ENCODE measurements around the gene CNOT1.
A peak's percentile ranks its signal among the peaks of the same experiment; 100 is the strongest.
"Not testable (repeated sequence)": the region's sequence is repeated elsewhere in the genome, so short reads cannot be mapped to it uniquely, and the experiment has no call there.

CNOT1 gene

DNA sequence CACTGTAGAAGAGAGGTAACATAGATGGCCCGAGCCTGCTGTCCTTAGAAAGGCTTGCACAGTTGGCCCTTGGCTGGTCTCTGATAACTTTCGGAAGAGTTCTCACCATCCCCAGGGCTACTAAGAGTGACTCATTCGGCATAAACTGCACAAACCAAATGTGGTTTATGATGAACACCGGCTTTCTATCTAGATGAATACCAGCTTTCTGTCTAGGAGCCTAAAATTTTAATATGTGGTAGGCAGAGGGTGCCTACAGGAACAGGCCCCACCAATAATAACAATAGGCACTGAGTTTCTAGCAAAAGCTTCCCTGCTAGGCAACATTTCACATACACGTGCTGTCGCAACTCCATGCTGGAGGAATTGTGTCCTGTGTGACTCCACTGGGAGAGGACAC lies 15.4 kb downstream of the CNOT1 start:
- DNase-seq (no peak), ATAC-seq (no peak)
- no peak overlapping the region for H3K27ac Mint-ChIP-seq
- H3K4me3 Mint-ChIP-seq = no peak overlapping the region
- peaks cover 32% of the 10 kb centered on the region for H3K4me1 Mint-ChIP-seq
- no peaks in the 10 kb centered on the region for H3K9me3 Mint-ChIP-seq
- no peaks in the 10 kb centered on the region for H3K27me3 Mint-ChIP-seq

DNA sequence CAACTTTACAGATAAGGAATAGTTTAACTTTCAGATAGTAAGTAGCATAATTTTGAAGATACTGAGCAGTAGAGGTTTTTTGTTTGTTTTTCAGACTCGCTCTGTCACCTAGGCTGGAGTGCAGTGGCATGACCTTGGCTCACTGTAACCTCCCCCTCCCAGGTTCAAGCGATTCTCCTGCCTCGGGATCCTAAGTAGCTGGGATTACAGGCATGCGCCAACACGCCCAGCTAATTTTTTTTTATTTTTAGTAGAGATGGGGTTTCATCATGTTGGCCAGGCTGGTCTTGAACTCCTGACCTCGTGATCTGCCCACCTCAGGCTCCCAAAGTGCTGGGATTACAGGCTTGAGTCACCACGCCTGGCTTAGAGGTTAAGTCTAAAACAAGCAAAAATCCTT lies 16.7 kb downstream of the CNOT1 start:
- H3K4me3 Mint-ChIP-seq, DNase-seq, ATAC-seq, H3K9me3 Mint-ChIP-seq, H3K27ac Mint-ChIP-seq, H3K27me3 Mint-ChIP-seq: not testable (repeated sequence)
- peaks cover 40% of the 10 kb centered on the region for H3K4me1 Mint-ChIP-seq

DNA sequence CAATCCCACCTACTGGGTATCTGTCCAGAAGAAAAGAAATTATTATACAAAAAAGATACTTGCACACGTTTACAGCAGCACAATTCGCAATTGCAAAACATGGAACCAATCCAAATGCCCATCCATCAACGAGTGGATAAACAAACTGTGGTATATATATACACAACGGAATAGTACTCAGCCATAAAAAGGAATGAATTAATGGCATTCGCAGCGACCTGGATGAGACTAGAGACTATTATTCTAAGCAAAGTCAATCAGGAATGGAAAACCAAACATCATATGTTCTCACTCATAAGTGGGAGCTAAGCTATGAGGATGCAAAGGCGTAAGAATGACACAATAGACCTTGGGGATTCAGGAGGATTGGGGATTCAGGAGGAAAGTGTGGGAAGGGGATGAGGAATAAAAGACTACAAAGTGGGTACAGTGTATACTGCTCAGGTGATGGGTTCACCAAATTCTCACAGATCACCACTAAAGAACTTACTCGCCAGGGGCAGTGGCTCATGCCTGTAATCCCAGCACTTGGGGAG lies 21.0 kb downstream of the CNOT1 start:
- DNase-seq = no peak
- Mint-ChIP-seq H3K4me1 (peaks cover 30% of the 10 kb centered on the region), H3K27me3 (no peaks in the 10 kb centered on the region), H3K27ac (no peak overlapping the region), H3K4me3 (no peak overlapping the region), H3K9me3 (no peaks in the 10 kb centered on the region)
- no peak for ATAC-seq

GRCh38 chr16:58605562-58605961 lies 24.1 kb downstream of the CNOT1 start:
- DNase-seq = no peak
- H3K27me3 Mint-ChIP-seq = no peaks in the 10 kb centered on the region
- H3K4me3 Mint-ChIP-seq = no peak overlapping the region
- H3K4me1 Mint-ChIP-seq = peaks cover 37% of the 10 kb centered on the region
- H3K27ac Mint-ChIP-seq = no peak overlapping the region
- ATAC-seq = no peak
- H3K9me3 Mint-ChIP-seq = no peaks in the 10 kb centered on the region

DNA sequence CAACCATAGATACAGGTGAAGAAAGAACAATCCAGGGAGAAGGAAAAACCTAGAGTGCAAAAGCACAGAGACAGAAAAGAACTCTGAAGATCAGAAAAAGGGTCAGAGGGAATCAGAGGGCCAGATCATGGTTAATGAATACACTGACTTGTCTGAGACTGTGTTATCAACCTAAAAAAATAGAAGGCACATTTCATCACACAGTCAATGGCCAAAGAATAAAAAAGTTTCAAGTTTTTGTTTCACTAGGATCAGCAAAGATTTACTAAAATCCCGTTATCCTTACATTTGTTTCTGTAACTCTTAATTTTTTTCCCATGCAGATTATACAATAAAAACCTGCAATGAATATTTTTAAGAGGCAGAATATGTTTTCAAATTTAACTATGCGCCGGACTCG lies 38.5 kb downstream of the CNOT1 start:
- H3K27me3 Mint-ChIP-seq = no peaks in the 10 kb centered on the region
- peaks cover 11% of the 10 kb centered on the region for H3K4me1 Mint-ChIP-seq
- DNase-seq (no peak), ATAC-seq (no peak)
- H3K4me3 Mint-ChIP-seq = no peak overlapping the region
- no peak overlapping the region for H3K27ac Mint-ChIP-seq
- no peaks in the 10 kb centered on the region for H3K9me3 Mint-ChIP-seq

DNA sequence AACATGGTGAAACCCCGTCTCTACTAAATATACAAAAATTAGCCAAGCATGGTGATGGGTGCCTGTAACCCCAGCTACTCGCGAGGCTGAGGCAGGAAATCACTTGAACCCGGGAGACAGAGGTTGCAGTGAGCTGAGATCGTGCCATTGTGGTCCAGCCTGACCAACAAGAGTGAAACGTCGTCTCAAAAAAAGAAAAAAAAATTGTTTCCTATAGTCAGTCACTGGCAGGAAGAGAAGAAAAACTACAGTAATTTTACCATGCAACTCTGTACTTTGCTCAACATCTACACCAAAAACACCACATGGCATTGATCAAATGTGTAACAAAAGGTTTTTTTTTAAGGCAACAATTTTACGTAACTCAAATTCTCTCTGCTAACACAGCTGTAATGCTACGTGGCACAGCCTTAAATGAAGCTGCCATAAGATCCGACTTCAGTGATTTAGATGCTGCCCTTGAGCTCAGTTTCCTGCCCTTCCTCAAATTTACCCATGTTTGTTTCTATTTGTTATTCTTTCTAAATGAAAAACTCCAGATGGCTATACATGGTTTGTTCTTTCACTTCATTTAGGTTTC lies 40.2 kb downstream of the CNOT1 start:
- Mint-ChIP-seq H3K27ac (no peak overlapping the region), H3K4me3 (no peak overlapping the region), H3K9me3 (no peaks in the 10 kb centered on the region), H3K27me3 (no peaks in the 10 kb centered on the region), H3K4me1 (peaks cover 18% of the 10 kb centered on the region)
- no peak for DNase-seq
- ATAC-seq = no peak

DNA sequence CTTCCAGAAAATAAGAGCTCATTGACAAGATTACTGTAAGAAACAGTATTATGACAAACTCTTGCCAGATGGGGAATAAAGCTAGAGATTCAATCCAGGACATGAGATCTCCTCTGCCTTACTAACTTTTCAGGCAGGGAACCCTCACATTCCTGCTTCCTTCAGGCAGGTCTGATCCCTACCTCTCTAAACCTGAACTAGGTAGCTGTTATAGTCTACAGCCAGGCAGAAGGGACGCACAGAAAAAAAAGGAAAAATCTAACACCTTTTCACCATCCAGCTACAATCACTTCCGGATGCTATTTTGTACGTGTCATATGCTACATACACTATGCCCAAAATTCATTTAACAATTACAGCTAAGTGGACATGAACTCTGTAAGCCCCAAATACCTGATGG lies 41.2 kb downstream of the CNOT1 start:
- DNase-seq (no peak), ATAC-seq (no peak)
- Mint-ChIP-seq H3K27me3 (no peaks in the 10 kb centered on the region), H3K4me1 (peaks cover 18% of the 10 kb centered on the region), H3K27ac (no peak overlapping the region), H3K4me3 (no peak overlapping the region), H3K9me3 (no peaks in the 10 kb centered on the region)

GRCh38 chr16:58586340-58587030 lies 43.1 kb downstream of the CNOT1 start:
- Mint-ChIP-seq H3K27ac (no peak overlapping the region), H3K27me3 (no peaks in the 10 kb centered on the region), H3K4me3 (no peak overlapping the region), H3K4me1 (peaks cover 18% of the 10 kb centered on the region), H3K9me3 (no peaks in the 10 kb centered on the region)
- ATAC-seq (no peak), DNase-seq (no peak)

DNA sequence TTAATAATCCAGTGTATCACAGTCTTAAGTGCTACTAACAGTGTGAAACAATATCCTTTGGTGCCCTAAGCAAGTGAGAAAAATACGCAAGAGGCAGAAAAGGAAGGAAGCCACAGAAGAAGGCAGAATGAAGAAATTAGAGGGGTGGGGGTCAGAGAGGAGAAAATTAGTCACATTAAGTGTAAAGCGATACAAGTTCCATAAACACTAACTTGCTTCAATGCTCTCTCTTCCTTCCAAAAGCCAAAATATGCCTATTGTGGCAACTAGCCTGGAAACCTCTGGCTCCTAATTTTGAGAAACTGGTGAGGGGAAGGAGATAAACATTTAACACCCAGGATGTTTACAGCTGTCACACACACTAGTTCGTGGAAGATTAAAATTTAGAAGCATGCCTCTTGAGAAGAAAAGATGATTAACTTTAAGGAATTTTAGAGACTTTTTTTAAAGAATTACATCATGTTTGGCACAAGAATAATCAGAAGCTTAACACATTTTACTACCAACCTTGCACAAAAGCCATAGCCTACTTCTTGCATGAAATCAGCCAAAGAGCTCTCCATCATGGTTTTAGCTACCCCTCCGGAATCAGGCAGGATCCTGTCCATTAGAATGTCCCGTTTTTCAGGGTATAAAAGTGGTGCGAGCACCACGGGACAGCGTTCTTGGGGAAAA lies 44.7 kb downstream of the CNOT1 start:
- peaks cover 7% of the 10 kb centered on the region for H3K4me1 Mint-ChIP-seq
- ATAC-seq (no peak), DNase-seq (no peak)
- no peaks in the 10 kb centered on the region for H3K27me3 Mint-ChIP-seq
- no peak overlapping the region for H3K27ac Mint-ChIP-seq
- no peak overlapping the region for H3K4me3 Mint-ChIP-seq
- no peaks in the 10 kb centered on the region for H3K9me3 Mint-ChIP-seq

- no peak overlapping the region for H3K4me3 Mint-ChIP-seq
- H3K27ac Mint-ChIP-seq = peak overlapping the region in 1 of 2 donors; percentile 33
- no peak for ATAC-seq
- H3K9me3 Mint-ChIP-seq = no peaks in the 10 kb centered on the region
- H3K4me1 Mint-ChIP-seq = peaks cover 7% of the 10 kb centered on the region
- DNase-seq = no peak
- no peaks in the 10 kb centered on the region for H3K27me3 Mint-ChIP-seq
These were observed 46.5 kb downstream of the CNOT1 start for GRCh38 chr16:58582971-58583765.

DNA sequence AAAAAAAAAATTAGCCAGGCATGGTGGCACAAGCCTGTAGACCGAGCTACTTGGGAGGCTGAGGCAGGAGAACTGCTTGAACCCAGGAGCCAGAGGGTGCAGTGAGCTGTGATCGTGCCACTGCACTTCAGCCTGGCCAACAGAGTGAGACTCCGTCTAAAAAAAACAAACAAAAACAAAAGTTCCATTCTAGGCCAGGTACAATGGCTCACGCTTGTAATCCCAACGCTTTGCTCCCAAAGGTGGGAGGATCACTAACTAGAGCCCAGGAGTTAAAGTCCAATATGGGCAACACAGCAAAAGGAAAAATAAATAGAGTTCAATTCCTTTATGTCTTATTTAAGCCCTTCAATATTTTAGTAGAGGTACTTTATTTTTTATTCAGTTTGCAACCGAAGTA lies 47.5 kb downstream of the CNOT1 start:
- no peak overlapping the region for H3K27ac Mint-ChIP-seq
- ATAC-seq = no peak
- H3K4me1 Mint-ChIP-seq = peaks cover 7% of the 10 kb centered on the region
- no peak overlapping the region for H3K4me3 Mint-ChIP-seq
- H3K27me3 Mint-ChIP-seq = no peaks in the 10 kb centered on the region
- DNase-seq = no peak
- no peaks in the 10 kb centered on the region for H3K9me3 Mint-ChIP-seq

GRCh38 chr16:58579587-58579986 lies 50.0 kb downstream of the CNOT1 start:
- DNase-seq = no peak
- no peak overlapping the region for H3K27ac Mint-ChIP-seq
- no peaks in the 10 kb centered on the region for H3K27me3 Mint-ChIP-seq
- ATAC-seq = no peak
- H3K4me1 Mint-ChIP-seq = peaks cover 2% of the 10 kb centered on the region
- no peak overlapping the region for H3K4me3 Mint-ChIP-seq
- no peaks in the 10 kb centered on the region for H3K9me3 Mint-ChIP-seq

- Mint-ChIP-seq H3K9me3 (no peaks in the 10 kb centered on the region), H3K27ac (no peak overlapping the region)
- no peak for ATAC-seq
These were observed 51.0 kb downstream of the CNOT1 start for GRCh38 chr16:58578642-58579041.

DNA sequence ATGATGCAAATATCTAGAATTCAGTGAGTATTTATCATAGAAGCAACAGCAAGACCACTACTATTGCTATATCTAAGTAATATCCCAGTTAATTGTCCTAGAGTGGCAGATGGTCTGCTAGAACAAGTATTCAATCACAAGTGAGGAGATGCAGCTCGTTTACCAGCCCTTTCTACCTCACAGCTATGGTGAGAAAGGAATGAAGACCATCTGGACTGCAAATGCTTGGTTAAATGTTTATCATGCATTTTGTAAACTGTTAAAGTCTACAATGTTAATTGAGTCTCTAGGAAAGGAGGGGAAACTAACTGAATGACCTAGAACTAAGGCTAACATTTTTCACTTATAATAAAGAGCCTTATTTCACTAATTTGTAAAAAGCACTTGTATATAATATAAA lies 52.5 kb downstream of the CNOT1 start:
- no peaks in the 10 kb centered on the region for H3K27me3 Mint-ChIP-seq
- ATAC-seq (no peak), DNase-seq (no peak)
- peaks cover 3% of the 10 kb centered on the region for H3K4me1 Mint-ChIP-seq
- H3K9me3 Mint-ChIP-seq = no peaks in the 10 kb centered on the region
- H3K4me3 Mint-ChIP-seq = no peak overlapping the region
- H3K27ac Mint-ChIP-seq = peak overlapping the region in 1 of 2 donors; percentile 34

More at GRCh38 chr16:58578642-58579041, 51.0 kb downstream of the CNOT1 start:
- Mint-ChIP-seq H3K4me3 (no peak overlapping the region), H3K4me1 (no peaks in the 10 kb centered on the region), H3K27me3 (no peaks in the 10 kb centered on the region)
- no peak for DNase-seq

GRCh38 chr16:58574895-58575294 lies 54.7 kb downstream of the CNOT1 start:
- H3K4me1 Mint-ChIP-seq = peaks cover 7% of the 10 kb centered on the region
- H3K9me3 Mint-ChIP-seq = no peaks in the 10 kb centered on the region

More at GRCh38 chr16:58574895-58575294, 54.7 kb downstream of the CNOT1 start:
- Mint-ChIP-seq H3K27me3 (no peaks in the 10 kb centered on the region), H3K27ac (no peak overlapping the region), H3K4me3 (no peak overlapping the region)
- ATAC-seq (no peak), DNase-seq (no peak)

Data from stimulated activated naive CD8-positive, alpha-beta T cell treated with anti-CD3 and anti-CD28 coated beads, Interleukin-15, amount 100 ng/mL, for 72 hours (primary cell).